ENCODE data around the gene NAP1L1. TPM values are rescaled to one million over a fixed set of nuclear protein-coding genes. Genes with fewer than 3 reads are reported as not detected.
A peak's percentile ranks its signal among the peaks of the same experiment; 100 is the strongest.

The NAP1L1 gene
- total RNA-seq, 1 experiment from 2014 or later = 260 TPM

- DNase-seq (ENCODE audit: low read depth) = no peak
Observed at GRCh38 chr12:76040461-76040860, 44.0 kb downstream of the NAP1L1 start.

GRCh38 chr12:76038176-76038575, 46.3 kb downstream of the NAP1L1 start:
- DNase-seq (ENCODE audit: low read depth) = no peak

- peak; percentile 78 for DNase-seq (ENCODE audit: low read depth)
Observed at GRCh38 chr12:76037130-76038103, 47.1 kb downstream of the NAP1L1 start.

- no peak for DNase-seq (ENCODE audit: low read depth)
Observed at GRCh38 chr12:76035045-76035444, 49.4 kb downstream of the NAP1L1 start.

- peak; percentile 37 for DNase-seq (ENCODE audit: low read depth)
Observed at GRCh38 chr12:76033081-76034011, 51.1 kb downstream of the NAP1L1 start.

GRCh38 chr12:76032043-76032981, 52.2 kb downstream of the NAP1L1 start:
- DNase-seq (ENCODE audit: low read depth) = peak; percentile 73

GRCh38 chr12:76031414-76032042, 53.0 kb downstream of the NAP1L1 start, which contains the start of gene PHLDA1:
TSS of gene PHLDA1 (minus strand) at chr12:76031776.
- peak; percentile 96 for DNase-seq (ENCODE audit: low read depth)

GRCh38 chr12:76031081-76031413, 53.4 kb downstream of the NAP1L1 start:
- DNase-seq (ENCODE audit: low read depth) = no peak

- DNase-seq (ENCODE audit: low read depth) = peak; percentile 51
Observed at GRCh38 chr12:76030341-76031080, 54.0 kb downstream of the NAP1L1 start.

GRCh38 chr12:76029982-76030340, 54.5 kb downstream of the NAP1L1 start:
- DNase-seq (ENCODE audit: low read depth) = peak; percentile 67

- peak; percentile 39 for DNase-seq (ENCODE audit: low read depth)
Observed at GRCh38 chr12:76028571-76029277, 55.8 kb downstream of the NAP1L1 start.

GRCh38 chr12:76026643-76027063, 57.8 kb downstream of the NAP1L1 start:
- peak; percentile 79 for DNase-seq (ENCODE audit: low read depth)

GRCh38 chr12:76025601-76026575, 58.6 kb downstream of the NAP1L1 start:
- peak; percentile 79 for DNase-seq (ENCODE audit: low read depth)

GRCh38 chr12:76024942-76025600, 59.4 kb downstream of the NAP1L1 start:
- DNase-seq (ENCODE audit: low read depth) = peak; percentile 88

GRCh38 chr12:76024102-76024781, 60.2 kb downstream of the NAP1L1 start:
- peak; percentile 40 for DNase-seq (ENCODE audit: low read depth)

- DNase-seq (ENCODE audit: low read depth) = no peak
Observed at GRCh38 chr12:76023069-76023690, 61.3 kb downstream of the NAP1L1 start.

All from M059J (cell line).